NB4 (cell line): ENCODE measurements around the gene DLG4.

Experiments
- MYC ChIP-seq: IDR thresholded peaks from 2 replicates; pipeline ENCODE4 v1.6.1; 2011; ENCODE audit warnings: low read depth, low read length
- POLR2A ChIP-seq: IDR thresholded peaks from 2 replicates; pipeline ENCODE4 v1.6.1; 2011; ENCODE audit warnings: mild to moderate bottlenecking; ENCODE audit not compliant: insufficient read length; ENCODE audit errors: extremely low read depth
- TF ChIP-seq, protein P1 (sequence below): IDR thresholded peaks from one replicate; pipeline ENCODE4 v1.5.1; 2012; ENCODE audit warnings: low read depth, low read length
- TF ChIP-seq, protein P2 (sequence below): IDR thresholded peaks from 2 replicates; pipeline ENCODE4 v1.6.1; 2011; ENCODE audit warnings: low read depth, low read length

DNA sequence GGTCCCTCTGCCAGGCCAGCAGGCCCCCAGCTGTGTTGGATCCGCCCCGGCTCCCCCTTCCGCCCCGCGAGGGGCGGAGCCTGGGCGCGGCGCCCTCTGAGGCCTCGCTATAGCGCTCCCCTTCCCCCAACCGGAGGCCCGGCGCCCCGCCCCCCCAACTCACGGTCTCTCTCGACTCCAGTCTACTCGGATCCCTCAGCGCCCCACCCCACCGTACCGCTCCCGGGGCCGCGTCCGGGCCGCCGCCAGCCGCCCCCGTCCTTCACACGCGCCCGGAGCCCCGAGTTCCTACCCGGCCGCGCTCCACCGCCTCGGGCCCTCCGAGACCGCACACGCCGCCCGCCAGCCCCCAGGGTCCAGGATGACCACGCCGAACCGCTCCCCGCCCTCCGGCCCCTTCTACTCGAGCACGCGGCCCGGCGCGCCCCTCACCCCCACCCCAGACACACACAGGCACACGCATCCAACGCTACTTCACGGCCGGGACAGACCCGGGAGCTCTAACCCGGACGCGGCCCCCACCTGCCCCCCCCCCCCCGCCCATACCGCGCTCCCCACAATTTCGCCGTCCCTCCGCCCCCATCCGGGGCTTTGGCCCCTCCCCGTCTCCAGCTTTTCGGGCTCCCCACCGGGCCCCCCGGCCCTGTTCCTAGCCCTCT is 18.3 kb upstream of the DLG4 start:
- no peak for TF ChIP-seq POLR2A
- TF ChIP-seq, protein P1, sequence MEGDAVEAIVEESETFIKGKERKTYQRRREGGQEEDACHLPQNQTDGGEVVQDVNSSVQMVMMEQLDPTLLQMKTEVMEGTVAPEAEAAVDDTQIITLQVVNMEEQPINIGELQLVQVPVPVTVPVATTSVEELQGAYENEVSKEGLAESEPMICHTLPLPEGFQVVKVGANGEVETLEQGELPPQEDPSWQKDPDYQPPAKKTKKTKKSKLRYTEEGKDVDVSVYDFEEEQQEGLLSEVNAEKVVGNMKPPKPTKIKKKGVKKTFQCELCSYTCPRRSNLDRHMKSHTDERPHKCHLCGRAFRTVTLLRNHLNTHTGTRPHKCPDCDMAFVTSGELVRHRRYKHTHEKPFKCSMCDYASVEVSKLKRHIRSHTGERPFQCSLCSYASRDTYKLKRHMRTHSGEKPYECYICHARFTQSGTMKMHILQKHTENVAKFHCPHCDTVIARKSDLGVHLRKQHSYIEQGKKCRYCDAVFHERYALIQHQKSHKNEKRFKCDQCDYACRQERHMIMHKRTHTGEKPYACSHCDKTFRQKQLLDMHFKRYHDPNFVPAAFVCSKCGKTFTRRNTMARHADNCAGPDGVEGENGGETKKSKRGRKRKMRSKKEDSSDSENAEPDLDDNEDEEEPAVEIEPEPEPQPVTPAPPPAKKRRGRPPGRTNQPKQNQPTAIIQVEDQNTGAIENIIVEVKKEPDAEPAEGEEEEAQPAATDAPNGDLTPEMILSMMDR: no peak
- TF ChIP-seq MYC: no peak
- TF ChIP-seq, protein P2, sequence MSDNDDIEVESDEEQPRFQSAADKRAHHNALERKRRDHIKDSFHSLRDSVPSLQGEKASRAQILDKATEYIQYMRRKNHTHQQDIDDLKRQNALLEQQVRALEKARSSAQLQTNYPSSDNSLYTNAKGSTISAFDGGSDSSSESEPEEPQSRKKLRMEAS: no peak
